WTC11 (cell line): ENCODE results near the gene RSPO3. TPM values are rescaled to one million over a fixed set of nuclear protein-coding genes. Genes with fewer than 3 reads are reported as not detected.

Experiments
- ATAC-seq: fragments of 200-7000 bp; cut with Tn5 transposase; 2 replicates; pipeline ENCODE4 v1.10.0; 2021; ENCODE audit warnings: mild to moderate bottlenecking, moderate library complexity
- CTCF ChIA-PET: fragments of 300-600 bp; sonication (Branson Sonifier 250); formaldehyde crosslinking; loops from one replicate; lab custom pipeline; 2021; ENCODE audit warnings: antibody characterized with exemption; lab: Charles Lee
- POLR2A ChIA-PET: fragments of 350-600 bp; sonication (Branson Sonifier 250); formaldehyde crosslinking; loops from one replicate; lab custom pipeline; 2021; ENCODE audit warnings: antibody characterized with exemption; lab: Charles Lee
- DNase-seq: peaks from one replicate; pipeline ENCODE4 v3.0.0; 2021; ENCODE audit warnings: low spot score
- H3K27ac Mint-ChIP-seq: 2 replicates; pipeline ENCODE4 v1.8.0; 2021; ENCODE audit warnings: mixed read lengths
- H3K27me3 Mint-ChIP-seq: 2 replicates; pipeline ENCODE4 v1.8.0; 2021; ENCODE audit warnings: low read depth, mild to moderate bottlenecking, moderate library complexity, mixed read lengths
- H3K36me3 Mint-ChIP-seq: 2 replicates; pipeline ENCODE4 v1.8.0; 2021; ENCODE audit warnings: mixed read lengths
- H3K4me1 Mint-ChIP-seq: 2 replicates; pipeline ENCODE4 v1.8.0; 2022; ENCODE audit warnings: mixed read lengths
- H3K4me3 Mint-ChIP-seq: 2 replicates; pipeline ENCODE4 v1.8.0; 2021; ENCODE audit warnings: mild to moderate bottlenecking, moderate library complexity, mixed read lengths
- H3K9me3 Mint-ChIP-seq: 2 replicates; pipeline ENCODE4 v1.8.0; 2021; ENCODE audit warnings: mixed read lengths
- ATF2 ChIP-seq: sonication (generic); formaldehyde crosslinking; IDR thresholded peaks from 2 replicates; pipeline ENCODE4 v1.8.1; 2022; ENCODE audit warnings: low read depth, missing genetic modification reagents, borderline replicate concordance
- CDX4 ChIP-seq: fragments of 250-450 bp; sonication (Bioruptor Pico); IDR thresholded peaks from 2 replicates; pipeline ENCODE4 v1.9.0; 2021; ENCODE audit warnings: moderate library complexity, mild to moderate bottlenecking, inconsistent platforms, borderline replicate concordance
- ELF4 ChIP-seq: sonication (generic); formaldehyde crosslinking; IDR thresholded peaks from 2 replicates; pipeline ENCODE4 v1.8.1; 2022; ENCODE audit warnings: low read depth, mild to moderate bottlenecking, moderate library complexity, missing genetic modification reagents
- EMX1 ChIP-seq: fragments of 250-450 bp; sonication (Bioruptor Pico); IDR thresholded peaks from 2 replicates; pipeline ENCODE4 v1.8.0; 2021; ENCODE audit warnings: mild to moderate bottlenecking
- FOXJ3 ChIP-seq: sonication (generic); formaldehyde crosslinking; IDR thresholded peaks from 2 replicates; pipeline ENCODE4 v1.9.0; 2021; ENCODE audit warnings: missing genetic modification reagents, mild to moderate bottlenecking, borderline replicate concordance
- JAZF1 ChIP-seq: fragments of 250-450 bp; sonication (Bioruptor Pico); IDR thresholded peaks from 2 replicates; pipeline ENCODE4 v1.9.0; 2021; ENCODE audit warnings: moderate library complexity, mild to moderate bottlenecking, inconsistent platforms
- NFE2L1 ChIP-seq: sonication (generic); formaldehyde crosslinking; IDR thresholded peaks from 2 replicates; pipeline ENCODE4 v1.8.1; 2023; ENCODE audit warnings: missing genetic modification reagents
- NFYB ChIP-seq: sonication (generic); formaldehyde crosslinking; conservative IDR thresholded peaks from 2 replicates; pipeline ENCODE4 v1.8.0; 2022; ENCODE audit warnings: low read depth, missing genetic modification reagents
- PRRX2 ChIP-seq: fragments of 250-450 bp; sonication (Bioruptor Pico); IDR thresholded peaks from 2 replicates; pipeline ENCODE4 v1.8.0; 2021; ENCODE audit warnings: mild to moderate bottlenecking
- SP1 ChIP-seq: sonication (generic); formaldehyde crosslinking; conservative IDR thresholded peaks from 2 replicates; pipeline ENCODE4 v1.8.1; 2022; ENCODE audit warnings: missing genetic modification reagents
- TEAD1 ChIP-seq: sonication (generic); formaldehyde crosslinking; IDR thresholded peaks from 2 replicates; pipeline ENCODE4 v1.8.0; 2022; ENCODE audit warnings: mild to moderate bottlenecking, missing genetic modification reagents
- ZNF219 ChIP-seq: sonication (generic); formaldehyde crosslinking; IDR thresholded peaks from 2 replicates; pipeline ENCODE4 v1.8.0; 2023; ENCODE audit warnings: missing genetic modification reagents, mild to moderate bottlenecking, borderline replicate concordance
- ZNF425 ChIP-seq: fragments of 250-450 bp; sonication (Bioruptor Pico); conservative IDR thresholded peaks from 2 replicates; pipeline ENCODE4 v1.9.0; 2021; ENCODE audit warnings: mild to moderate bottlenecking
- ZNF532 ChIP-seq: fragments of 250-450 bp; sonication (Bioruptor Pico); IDR thresholded peaks from 2 replicates; pipeline ENCODE4 v1.9.0; 2021; ENCODE audit warnings: mild to moderate bottlenecking, borderline replicate concordance
- ZSCAN18 ChIP-seq: fragments of 250-450 bp; sonication (Bioruptor Pico); IDR thresholded peaks from 2 replicates; pipeline ENCODE4 v2.1.2; 2022; ENCODE audit warnings: mild to moderate bottlenecking, moderate library complexity
- total RNA-seq: library from RNA; stranded (reverse); gene quantifications from 3 replicates; pipeline ENCODE4 v1.2.3, GENCODE V29; 2021
- TF ChIP-seq, protein P1 (sequence below): sonication (generic); formaldehyde crosslinking; IDR thresholded peaks from 2 replicates; pipeline ENCODE4 v1.8.1; 2022; ENCODE audit warnings: mild to moderate bottlenecking, missing genetic modification reagents, moderate library complexity, borderline replicate concordance
- TF ChIP-seq, protein P2 (sequence below): sonication (generic); formaldehyde crosslinking; conservative IDR thresholded peaks from 2 replicates; pipeline ENCODE4 v1.8.1; 2022; ENCODE audit warnings: mild to moderate bottlenecking, missing genetic modification reagents
- TF ChIP-seq, protein P3 (sequence below): sonication (generic); formaldehyde crosslinking; IDR thresholded peaks from 2 replicates; pipeline ENCODE4 v1.8.1; 2022; ENCODE audit warnings: missing genetic modification reagents, borderline replicate concordance
- TF ChIP-seq, protein P4 (sequence below): sonication (generic); formaldehyde crosslinking; IDR thresholded peaks from 2 replicates; pipeline ENCODE4 v1.8.0; 2022; ENCODE audit warnings: mild to moderate bottlenecking, missing genetic modification reagents

RSPO3 gene
- total RNA-seq, 1 experiment from 2014 or later, result not detected

- CTCF ChIA-PET, result interaction anchor here (1.2 to 3.6 kb wide), 2 partner anchors 8 to 11 kb away, joined by 4 to 22 read pairs; no protein-coding TSS in a partner anchor
- ATAC-seq (no peak), DNase-seq (no peak)
- peaks cover 8% of the 10 kb centered on the region for H3K9me3 Mint-ChIP-seq
- H3K27me3 Mint-ChIP-seq, result no peaks in the 10 kb centered on the region
- H3K4me1 Mint-ChIP-seq, result peaks cover 8% of the 10 kb centered on the region
- POLR2A ChIA-PET, result no interaction called here
- no peaks in the 10 kb centered on the region for H3K36me3 Mint-ChIP-seq
- TF ChIP-seq, protein P1, sequence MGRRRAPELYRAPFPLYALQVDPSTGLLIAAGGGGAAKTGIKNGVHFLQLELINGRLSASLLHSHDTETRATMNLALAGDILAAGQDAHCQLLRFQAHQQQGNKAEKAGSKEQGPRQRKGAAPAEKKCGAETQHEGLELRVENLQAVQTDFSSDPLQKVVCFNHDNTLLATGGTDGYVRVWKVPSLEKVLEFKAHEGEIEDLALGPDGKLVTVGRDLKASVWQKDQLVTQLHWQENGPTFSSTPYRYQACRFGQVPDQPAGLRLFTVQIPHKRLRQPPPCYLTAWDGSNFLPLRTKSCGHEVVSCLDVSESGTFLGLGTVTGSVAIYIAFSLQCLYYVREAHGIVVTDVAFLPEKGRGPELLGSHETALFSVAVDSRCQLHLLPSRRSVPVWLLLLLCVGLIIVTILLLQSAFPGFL (CRISPR knock-in tag), result no peak
- TF ChIP-seq CDX4 (CRISPR knock-in tag) (no peak), ZNF532 (CRISPR knock-in tag) (no peak), PRRX2 (no peak), ATF2 (CRISPR knock-in tag) (no peak), NFE2L1 (CRISPR knock-in tag) (no peak), TEAD1 (CRISPR knock-in tag) (no peak), ZNF425 (CRISPR knock-in tag) (no peak), NFYB (no peak), EMX1 (no peak), JAZF1 (no peak), ZNF219 (CRISPR knock-in tag) (no peak), ZSCAN18 (CRISPR knock-in tag) (no peak), ELF4 (no peak), FOXJ3 (no peak), SP1 (CRISPR knock-in tag) (no peak)
- TF ChIP-seq, protein P2, sequence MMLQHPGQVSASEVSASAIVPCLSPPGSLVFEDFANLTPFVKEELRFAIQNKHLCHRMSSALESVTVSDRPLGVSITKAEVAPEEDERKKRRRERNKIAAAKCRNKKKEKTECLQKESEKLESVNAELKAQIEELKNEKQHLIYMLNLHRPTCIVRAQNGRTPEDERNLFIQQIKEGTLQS, result no peak
- TF ChIP-seq, protein P3, sequence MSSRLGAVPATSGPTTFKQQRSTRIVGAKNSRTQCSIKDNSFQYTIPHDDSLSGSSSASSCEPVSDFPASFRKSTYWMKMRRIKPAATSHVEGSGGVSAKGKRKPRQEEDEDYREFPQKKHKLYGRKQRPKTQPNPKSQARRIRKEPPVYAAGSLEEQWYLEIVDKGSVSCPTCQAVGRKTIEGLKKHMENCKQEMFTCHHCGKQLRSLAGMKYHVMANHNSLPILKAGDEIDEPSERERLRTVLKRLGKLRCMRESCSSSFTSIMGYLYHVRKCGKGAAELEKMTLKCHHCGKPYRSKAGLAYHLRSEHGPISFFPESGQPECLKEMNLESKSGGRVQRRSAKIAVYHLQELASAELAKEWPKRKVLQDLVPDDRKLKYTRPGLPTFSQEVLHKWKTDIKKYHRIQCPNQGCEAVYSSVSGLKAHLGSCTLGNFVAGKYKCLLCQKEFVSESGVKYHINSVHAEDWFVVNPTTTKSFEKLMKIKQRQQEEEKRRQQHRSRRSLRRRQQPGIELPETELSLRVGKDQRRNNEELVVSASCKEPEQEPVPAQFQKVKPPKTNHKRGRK (CRISPR knock-in tag), result no peak
- TF ChIP-seq, protein P4, sequence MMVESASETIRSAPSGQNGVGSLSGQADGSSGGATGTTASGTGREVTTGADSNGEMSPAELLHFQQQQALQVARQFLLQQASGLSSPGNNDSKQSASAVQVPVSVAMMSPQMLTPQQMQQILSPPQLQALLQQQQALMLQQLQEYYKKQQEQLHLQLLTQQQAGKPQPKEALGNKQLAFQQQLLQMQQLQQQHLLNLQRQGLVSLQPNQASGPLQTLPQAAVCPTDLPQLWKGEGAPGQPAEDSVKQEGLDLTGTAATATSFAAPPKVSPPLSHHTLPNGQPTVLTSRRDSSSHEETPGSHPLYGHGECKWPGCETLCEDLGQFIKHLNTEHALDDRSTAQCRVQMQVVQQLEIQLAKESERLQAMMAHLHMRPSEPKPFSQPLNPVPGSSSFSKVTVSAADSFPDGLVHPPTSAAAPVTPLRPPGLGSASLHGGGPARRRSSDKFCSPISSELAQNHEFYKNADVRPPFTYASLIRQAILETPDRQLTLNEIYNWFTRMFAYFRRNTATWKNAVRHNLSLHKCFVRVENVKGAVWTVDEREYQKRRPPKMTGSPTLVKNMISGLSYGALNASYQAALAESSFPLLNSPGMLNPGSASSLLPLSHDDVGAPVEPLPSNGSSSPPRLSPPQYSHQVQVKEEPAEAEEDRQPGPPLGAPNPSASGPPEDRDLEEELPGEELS (CRISPR knock-in tag), result no peak
- no peak overlapping the region for H3K27ac Mint-ChIP-seq
- H3K4me3 Mint-ChIP-seq, result no peak overlapping the region
Observed at GRCh38 chr6:127177030-127177922, 58.8 kb downstream of the RSPO3 start.
